ENCODE measurements around the gene MVB12B.

The MVB12B gene

DNA sequence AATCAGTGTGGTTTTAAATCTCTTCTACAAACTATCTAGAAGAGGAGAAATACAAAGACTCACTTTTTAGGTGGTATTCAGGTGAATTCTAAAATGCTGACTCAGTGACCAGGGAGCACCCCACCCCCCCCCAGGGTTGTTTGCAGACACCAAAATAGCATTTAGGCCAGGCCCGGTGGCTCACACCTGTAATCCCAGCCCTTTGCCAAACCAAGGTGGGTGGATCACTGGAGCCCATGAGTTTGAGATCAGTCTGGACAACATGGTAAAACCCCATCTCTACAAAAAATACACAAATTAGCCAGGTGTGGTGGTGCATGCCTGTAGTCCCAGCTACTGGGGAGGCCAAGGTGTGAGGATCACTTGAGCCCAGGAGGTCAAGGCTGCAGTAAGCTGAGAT lies 168.1 kb downstream of the MVB12B start:
- DNase-seq (ENCODE audit: low read depth in 2 of 2), result no peak

DNA sequence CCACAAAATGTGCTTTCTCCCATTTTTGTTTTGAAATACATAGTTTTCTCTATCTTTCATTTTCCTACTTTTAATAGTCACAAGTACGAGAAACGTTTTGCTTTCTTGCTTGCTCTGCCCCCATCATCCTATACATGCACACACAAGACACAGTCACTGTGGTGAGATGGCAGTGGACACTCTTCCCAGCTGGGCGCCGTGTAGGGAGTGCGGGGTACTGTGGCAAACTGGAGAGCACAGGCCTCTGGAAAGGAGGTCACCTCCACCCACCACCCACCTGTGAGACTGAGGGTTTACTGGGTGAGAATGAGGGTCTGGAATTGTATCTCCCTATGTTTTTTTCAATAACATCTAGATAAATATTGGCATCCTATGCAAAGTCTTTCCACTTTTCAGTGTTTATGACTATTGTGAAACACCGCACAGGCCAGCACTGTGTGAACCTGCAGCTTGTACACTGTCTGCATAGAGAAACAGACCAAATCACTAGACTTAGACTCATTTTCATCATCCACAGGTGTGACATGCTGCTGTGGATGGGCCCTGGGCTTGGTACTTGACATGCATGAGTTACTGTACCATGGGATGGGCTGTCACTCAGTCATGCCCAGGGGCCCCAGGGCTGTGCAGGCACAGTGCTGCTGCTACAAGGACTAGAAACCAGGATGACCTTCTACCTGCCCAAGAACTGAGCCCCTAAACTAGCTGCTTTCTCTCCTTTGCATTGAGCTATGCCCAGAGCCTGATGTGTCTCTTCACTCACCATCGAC lies 169.0 kb downstream of the MVB12B start:
- DNase-seq (ENCODE audit: low read depth in 2 of 2), result no peak

DNA sequence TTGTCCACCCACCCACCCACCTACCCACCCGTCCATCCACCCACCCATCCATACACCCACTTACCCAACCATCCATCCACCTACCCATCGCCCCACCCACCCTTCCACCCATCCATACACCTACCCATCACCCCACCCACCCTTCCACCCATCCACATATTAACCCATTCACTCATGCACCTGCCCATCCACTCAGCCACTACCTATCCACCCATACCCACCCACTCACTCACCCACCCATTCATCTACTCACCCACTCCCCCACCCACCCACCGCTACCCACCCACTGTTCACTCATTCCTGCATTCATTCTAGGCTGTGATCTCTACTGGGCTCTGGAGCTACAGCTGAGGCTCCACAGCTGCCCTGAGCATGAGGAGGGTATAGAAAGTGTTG lies 169.6 kb downstream of the MVB12B start:
- DNase-seq (ENCODE audit: low read depth in 2 of 2), result no peak

DNA sequence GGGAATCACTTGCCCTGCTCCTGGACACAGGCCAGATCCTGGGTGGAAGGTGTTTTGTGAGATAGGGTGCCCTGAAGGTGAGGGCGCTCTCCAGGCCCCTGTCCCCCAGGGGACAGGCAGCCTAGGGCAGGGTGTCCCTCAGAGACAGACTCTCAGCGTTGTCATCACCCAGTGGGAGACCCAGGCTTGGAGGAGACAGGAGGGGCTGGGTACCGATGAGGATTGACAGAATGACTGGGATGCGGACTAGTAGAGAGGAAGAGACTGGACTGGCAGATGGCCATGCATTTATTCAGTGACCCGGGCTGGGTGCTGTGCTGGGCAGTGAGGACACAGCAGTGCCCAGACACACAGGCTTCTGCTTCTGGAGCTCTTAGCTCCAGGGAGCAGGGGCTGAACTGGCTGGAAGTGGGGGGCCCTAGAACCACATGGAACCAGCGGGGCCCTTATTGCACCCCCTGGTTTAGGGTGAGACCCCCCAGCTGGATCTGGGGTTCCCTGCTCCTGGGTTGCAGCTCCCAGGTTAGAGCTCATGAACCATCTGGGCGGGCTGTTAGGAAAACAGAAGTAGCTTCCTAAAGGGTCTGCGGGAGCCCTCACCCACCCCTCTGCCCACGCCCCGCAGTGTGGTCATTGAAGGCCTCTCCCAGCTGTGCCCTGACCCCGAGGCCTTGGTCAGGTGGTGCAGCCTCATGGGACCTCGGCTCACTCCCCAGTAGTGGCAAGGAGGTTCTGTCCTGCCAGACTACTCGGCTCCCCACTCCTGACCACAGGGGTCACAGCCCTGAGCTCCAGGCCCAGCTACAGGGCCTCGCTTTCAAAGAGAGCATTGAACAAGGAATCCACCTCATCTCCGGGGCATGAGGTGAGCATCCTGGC lies 170.4 kb downstream of the MVB12B start:
- DNase-seq (ENCODE audit: low read depth in 2 of 2), result no peak

DNA sequence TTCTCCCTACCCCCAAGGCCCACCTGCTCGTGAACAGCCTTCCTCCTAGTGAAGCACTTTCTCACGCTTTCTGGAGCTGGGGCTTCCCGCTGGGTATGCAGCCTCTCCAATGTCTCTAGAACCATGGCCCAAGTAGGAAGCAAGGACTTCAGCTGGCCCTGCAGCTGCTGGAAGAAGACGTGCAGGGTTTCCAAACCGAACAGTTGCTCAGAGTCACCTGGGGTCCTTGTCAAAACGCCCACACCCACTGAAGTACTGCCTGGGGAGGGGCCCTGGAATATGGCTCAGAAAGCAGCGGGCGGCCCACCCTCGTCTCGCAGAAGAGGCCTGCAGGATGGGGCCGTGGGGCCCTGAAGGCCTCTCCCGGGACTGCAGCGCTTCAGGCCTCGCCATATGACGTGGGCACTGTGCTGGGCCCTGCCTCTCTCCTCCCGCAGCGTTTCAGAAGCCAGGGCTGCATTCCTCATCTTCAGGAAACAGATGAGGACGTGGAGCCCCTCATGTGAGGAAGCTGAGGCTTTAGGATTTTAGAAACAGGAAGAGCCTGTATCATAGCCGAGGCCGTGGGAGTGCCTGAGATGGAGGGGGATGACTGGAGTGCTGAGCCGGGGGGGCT lies 171.1 kb downstream of the MVB12B start:
- no peak for DNase-seq (ENCODE audit: low read depth in 2 of 2)

DNA sequence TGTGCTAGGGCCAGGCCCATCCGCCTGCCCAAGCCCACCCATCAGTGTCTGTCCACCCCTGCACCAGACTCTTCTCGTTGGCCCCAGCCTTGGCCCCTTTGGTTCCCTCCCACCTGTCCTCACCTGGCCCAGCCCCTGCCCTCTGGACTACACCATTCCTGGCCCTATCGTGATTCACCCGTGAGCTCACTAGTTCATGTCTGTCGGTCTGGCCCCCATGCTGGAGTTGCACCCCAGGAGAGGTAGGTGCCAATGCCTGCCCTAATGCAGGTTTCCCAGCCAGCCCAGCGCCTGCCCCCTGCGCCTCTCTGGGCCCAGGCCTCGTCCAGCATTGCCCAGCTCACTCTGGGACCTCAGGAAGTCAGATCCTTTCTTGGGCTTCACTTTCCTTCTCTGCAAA lies 171.7 kb downstream of the MVB12B start:
- no peak for DNase-seq (ENCODE audit: low read depth in 2 of 2)

DNA sequence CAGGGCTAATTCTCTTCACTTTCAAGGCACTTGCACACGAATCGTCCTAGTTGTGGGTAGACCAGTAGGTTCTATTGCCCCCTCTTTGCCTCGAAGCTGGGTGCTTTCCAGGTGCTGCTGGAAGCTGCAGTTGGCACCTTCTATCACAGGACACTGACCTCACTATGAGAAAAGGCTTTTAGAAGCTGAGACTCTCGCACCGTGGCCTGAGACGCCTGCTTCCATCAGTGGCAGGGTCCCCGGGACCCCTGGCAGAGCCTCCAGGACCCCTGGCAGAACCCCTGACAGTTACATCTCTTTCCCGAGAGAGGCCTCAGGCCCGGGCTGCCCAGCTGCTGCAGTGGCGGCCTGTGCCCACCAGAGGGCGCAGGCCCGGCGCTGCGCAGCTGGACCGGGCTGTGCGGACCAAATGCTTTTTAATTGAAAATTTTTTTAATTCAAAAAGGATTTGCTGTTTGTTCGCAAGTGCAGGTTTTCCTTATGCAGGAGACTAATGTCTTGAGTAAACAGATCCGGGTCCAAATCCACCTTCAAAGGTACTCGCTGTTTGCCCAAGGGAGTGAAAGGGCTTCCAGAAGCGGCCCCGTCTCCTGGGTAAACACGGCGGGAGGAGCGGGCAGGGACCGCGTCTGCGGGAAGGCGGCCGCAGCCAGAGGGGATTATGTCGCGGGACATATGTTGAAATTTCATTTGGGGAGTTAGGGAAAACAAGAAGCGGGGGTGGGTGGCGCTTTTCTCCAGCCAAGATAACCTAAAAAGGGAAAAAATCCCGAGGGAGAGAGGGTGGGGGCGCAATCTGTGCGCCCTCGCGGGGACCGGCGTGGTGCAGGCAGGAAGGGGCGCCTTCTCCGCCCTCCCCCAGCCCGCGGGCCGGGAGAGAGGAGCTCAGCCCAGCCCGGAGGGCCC lies 172.6 kb downstream of the MVB12B start:
- DNase-seq (ENCODE audit: low read depth in 2 of 2), result peak in 1 of 2 donors; percentile 26

DNA sequence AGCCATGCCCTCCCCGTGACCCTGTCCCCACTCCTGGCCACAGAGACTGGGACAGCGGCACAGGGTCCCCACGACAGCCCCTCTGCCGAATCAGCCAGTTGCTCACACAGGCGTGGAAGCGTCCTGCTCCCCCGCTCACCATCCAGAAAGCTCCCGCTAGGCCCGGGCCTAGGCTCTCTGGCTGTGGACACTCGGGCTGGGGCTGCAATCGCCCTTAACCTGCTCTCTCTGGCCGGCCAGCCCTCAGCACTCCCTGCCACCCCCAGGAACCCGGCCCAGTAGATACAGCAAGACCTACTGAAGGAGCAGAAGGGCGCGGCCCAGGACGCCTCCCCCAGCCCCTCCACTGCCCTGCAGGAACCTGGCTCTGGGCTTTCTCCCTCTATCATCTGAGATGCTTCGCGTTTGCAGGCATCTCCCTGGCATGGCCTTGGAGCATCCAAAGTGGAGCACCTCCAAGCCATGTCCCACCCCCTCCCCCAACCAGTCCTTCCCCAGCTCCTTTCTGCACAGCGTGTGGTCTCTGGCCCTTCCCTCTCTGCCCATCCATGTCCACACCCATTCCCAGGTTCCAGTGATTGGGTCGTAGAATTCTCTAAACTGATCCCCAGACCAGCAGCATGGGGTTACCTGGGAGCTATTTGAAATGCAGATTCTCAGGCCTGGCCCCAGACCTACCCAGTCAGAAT lies 173.4 kb downstream of the MVB12B start:
- DNase-seq (ENCODE audit: low read depth in 2 of 2), result no peak

DNA sequence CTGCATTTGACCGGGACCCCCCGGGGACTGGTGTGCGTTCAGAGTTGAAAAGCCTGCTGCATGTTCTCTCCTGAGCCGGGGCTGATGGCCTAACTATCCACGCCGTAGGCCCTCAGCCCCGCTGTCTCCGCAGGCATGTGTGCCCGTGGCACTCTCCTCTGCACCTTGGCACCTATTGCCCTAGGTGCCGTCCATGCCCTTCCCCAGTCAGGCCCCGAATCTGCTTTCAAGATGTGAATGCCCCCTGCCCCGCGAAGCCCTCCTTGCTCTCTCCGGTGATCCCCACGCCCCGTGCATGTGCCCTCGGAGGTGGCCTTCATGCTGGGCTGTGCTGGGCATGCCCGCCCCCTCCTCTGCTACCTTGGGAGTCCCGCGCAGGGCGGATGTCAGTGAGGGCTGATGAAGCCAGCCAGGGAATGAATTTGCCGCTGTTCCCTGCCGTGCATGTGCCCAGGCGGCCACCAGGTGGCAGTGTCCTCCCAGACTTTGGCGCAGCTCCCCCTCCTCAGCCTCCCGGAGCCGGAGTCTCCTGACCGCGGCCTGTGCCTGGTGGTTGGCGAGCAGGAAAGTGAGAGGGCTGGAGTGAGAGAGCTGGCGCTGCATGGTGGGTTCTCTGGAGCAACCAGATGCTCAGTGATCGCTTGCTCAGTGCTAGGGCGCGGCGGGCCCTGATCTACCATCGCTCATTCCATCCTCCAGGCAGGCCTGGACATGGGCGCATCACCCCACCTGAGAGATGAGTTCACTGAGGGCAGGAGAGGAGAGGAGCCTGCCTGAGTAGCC lies 174.2 kb downstream of the MVB12B start:
- peak; percentile 33 to 54 for DNase-seq (ENCODE audit: low read depth in 2 of 2)

DNA sequence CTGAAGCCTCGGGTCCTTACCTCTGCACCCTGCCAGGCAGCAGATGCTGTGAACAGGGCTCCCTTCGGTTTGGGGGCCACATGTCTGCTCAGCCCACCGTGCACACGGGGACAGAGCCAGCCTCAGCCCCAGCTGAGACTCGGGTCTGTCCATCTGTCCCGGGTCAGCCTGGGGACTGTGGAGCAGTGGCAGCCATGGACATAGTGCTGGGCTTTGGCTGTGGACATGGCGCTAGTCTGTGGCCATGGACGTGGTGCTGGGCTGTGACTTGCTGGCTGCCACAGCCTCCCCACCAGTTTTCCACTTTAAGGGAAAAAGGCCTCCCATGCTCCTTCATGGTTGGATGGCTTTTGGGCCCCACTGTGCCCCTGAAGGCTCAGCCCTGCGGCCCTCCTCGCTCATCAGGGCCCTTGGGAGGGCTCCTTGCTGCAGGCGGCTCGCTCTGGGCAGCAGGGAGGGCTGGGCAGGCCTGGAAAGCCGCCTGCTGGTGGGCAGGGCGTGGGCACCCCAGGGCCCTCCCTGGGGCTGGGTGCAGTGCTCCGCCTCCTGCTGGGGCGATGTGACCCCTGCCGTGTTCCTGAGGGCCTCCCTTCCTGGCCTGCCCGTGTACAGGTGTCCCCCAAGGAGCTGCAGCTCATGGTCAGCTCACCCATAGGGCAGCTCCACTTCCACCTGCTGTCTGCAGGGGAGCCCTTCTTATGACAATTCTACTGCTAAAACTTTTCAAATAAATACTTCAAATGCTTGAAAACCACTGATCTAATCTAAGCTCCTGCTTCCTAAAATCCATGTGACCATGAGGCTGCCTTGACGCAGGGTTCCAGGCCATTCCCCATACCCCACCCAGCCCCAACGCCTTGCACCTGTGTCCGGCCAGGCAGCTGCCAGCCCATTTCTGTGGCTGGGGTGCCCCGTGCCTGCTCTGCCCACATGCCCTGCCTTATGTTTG lies 175.0 kb downstream of the MVB12B start:
- DNase-seq (ENCODE audit: low read depth in 2 of 2), result no peak

DNA sequence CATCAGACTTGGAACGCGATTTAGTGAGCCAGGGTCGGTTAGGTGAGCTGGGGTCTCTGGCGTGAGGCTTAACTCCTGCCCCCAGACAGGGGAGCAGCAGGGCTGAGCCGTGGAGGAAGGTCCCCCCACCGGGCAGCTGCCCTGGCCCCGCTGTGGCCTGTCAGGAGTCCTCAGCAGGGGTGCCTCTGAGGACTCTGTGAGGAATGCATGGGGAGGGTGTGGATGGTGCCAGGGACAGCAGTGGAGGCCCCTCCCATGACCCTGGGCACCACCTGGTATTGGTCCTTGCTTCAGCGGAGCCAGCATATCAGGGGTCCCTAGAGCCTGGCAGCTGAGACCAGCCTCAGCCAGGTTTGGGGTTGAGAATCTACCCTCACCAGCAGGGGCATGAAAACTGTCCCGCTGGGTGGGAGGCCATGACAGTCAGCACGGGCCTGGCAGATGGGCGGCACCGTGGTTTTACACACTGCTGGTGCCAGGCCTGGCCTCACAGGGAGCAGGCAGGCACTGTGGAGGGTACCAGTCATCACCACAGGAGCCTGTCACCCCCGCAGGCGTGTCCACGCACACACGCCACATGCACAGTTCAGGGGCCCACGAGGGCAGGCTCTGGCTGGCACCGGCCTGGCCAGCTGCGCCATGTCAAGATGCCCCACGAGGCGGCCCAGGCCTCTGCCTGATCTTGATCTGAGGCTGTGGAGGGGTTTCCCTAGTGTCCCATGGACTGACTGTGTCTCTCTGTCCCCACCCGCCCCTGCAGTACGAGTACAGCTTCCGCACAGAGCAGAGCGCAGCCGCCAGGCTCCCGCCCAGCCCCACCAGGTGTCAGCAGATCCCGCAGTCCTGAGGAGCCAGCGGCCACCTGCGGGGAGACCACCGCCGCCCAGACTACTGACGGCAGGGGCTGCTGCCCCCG lies 176.0 kb downstream of the MVB12B start:
- DNase-seq (ENCODE audit: low read depth in 2 of 2), result no peak

DNA sequence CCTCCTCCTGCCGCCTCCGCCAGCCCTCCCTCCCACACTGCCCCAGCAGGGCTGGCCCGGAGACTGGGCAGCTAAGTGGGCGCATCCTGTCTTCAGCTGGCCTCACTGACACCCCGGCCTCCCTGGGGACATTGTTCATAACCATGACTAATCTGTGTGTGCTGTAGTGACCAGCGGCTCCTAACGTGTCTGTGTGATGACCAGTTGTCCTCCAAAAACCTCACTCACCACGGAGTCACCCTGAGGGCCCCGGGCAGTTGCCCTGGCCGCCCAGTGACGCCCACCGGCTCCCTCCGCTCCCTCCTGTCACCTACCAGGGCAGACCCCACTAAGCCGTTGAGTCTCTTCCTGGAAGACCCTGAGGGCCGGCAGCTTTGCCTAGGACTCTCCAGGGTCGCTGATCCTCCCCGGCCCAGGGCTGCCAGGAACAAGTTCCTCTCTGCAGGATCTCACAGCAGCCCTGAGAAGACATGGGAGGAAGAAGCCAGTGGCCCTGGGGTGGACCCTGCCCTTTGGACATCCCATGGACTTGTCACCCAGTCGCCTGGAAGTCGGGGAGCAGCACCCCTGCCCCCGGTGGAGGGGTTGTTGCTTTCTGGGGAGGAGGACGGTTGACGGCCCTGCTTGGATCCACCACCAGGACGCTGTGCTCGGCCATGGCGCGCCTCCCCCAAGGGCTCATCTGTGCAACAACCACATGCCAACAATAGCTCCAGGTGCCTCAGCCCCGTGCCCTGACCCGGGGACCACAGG lies 176.9 kb downstream of the MVB12B start:
- no peak for DNase-seq (ENCODE audit: low read depth in 2 of 2)

DNA sequence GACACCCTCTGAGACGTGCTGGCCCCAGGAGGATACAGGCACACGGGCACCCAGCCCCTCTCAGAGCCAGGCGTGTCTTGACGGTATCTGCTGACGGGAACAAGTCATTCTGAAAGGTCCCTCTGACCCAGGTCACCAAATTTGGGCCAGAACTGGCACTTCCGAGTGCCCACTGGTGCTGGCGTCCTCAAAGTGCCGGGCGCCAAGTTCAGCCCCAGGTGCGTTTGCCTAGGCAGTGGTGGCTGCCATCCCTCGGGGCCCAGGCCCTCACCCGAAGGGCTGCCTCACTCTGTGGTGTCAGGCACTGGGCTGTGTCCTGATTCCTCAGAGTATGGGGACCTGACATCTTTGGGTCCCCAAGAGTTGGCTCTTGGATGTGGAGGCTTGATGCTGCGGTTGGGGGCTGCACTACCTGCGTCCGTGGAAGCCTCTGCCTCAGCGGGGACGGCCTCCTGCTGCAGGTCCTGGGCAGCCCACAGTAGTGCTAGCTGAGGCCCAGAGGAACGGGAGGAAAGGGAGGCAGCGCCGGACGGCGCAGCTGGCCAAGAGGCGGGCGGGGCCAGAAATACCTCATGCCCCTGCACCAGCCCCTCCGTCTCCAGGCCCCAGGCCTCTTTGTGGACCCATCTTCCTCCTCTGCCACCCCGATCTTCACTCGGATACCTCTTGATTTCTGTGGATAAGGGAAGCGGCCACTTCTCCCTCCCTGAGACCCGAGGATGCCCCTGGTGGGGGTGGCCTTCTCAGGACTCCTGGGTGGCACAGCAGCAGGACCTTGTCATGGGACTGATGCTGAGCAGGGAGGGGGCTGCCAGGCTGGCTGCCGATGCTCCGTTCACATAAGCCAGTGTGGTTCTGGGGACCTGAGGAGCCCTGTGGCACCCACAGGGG lies 177.7 kb downstream of the MVB12B start:
- DNase-seq (ENCODE audit: low read depth in 2 of 2), result no peak

DNA sequence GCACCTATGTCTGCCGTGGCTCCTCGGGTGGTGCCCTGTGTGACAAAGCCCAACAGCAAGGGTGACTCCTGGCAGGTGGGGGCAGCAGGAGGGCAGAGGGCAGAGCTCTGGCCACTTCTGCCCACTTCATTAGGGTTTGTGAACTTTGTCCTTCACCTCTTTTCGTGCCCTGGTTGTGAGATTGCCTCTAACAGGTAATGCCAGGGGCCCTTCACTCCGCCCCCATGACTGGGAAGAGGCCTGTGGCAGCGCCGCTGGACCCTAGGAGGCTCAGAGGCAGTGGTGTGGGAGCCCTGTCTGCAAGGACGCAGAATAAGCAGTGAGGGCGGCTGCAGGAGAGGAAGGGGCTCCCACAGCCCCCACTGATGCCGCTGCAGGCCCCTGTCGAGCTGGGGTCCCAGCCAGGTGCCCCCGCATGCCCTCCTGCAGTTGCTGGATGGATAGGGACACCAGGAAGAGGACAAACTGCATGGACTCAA lies 178.4 kb downstream of the MVB12B start:
- DNase-seq (ENCODE audit: low read depth in 2 of 2), result no peak

DNA sequence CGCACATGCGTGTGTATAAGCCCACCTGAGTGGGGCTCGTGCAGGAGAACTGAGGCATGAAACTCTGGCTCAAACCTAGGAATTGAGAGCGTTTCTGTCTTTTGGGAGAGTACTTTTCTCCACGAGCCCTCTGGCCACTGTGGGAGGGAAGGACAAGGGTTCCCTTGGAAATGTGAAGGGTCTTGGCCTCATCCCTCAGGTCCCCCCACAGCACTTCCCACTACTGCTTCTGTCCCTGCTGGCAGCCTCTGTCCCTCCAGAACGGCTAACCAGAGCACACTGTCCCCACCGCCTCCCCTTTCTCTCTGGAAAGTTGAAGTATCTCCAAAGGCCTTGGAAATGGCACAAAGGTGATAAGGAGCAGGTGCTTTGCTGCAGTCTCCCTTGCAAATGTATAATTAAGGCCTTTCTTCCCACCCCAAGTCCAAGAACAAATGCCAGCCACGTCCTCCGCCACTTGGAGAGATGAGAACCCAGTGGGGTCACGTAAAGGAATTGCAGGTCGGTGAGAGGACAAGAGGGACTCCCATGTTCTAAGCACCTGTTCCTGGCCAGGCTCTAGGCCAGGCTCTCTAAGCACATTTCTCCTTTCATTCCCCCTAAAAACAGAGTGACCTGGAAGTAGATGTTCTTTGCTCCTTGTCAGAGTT lies 179.2 kb downstream of the MVB12B start:
- no peak for DNase-seq (ENCODE audit: low read depth in 2 of 2)
